Astrocyte (in vitro differentiated cells and primary cell): ENCODE measurements around the gene SMARCA4. TPM values are rescaled to one million over a fixed set of nuclear protein-coding genes. Genes with fewer than 3 reads are reported as not detected.

Experiments used
- DNase-seq: peaks from one replicate; pipeline ENCODE4 v3.0.0-alpha.2; 2010; ENCODE audit warnings: low read depth
- FAIRE-seq: peaks from 2 replicates; lab custom pipeline; 2011; peaks lifted over from hg19 to GRCh38; lab: Jason Lieb, UNC
- H2AFZ ChIP-seq: 2 replicates; pipeline ENCODE4 v1.6.0; 2012; ENCODE audit warnings: low read depth, low read length, inconsistent platforms
- H3K27ac ChIP-seq: 2 replicates; pipeline ENCODE4 v1.5.1; 2011; ENCODE audit warnings: low read depth, low read length, inconsistent platforms
- H3K27me3 ChIP-seq: 2 replicates; pipeline ENCODE4 v1.6.0; 2011; ENCODE audit warnings: low read length, inconsistent platforms; ENCODE audit not compliant: insufficient read depth
- H3K36me3 ChIP-seq: 2 replicates; pipeline ENCODE4 v1.5.1; 2011; ENCODE audit warnings: low read length, inconsistent platforms; ENCODE audit not compliant: insufficient read depth
- H3K4me1 ChIP-seq: 2 replicates; pipeline ENCODE4 v1.5.1; 2011; ENCODE audit warnings: low read length, inconsistent platforms; ENCODE audit not compliant: insufficient read depth
- H3K4me2 ChIP-seq: 2 replicates; pipeline ENCODE4 v1.6.0; 2012; ENCODE audit warnings: low read length, inconsistent platforms
- H3K4me3 ChIP-seq: 2 replicates; pipeline ENCODE4 v1.5.1; 2011; ENCODE audit warnings: low read depth, mild to moderate bottlenecking, low read length, inconsistent platforms; ENCODE audit not compliant: insufficient read depth
- H3K79me2 ChIP-seq: 2 replicates; pipeline ENCODE4 v1.6.0; 2012; ENCODE audit warnings: mild to moderate bottlenecking, low read length, inconsistent platforms; ENCODE audit not compliant: insufficient read depth
- H3K9ac ChIP-seq: 2 replicates; pipeline ENCODE4 v1.6.0; 2012; ENCODE audit warnings: mild to moderate bottlenecking, low read length, inconsistent platforms
- H3K9me3 ChIP-seq: 2 replicates; pipeline ENCODE4 v1.5.1; 2012; ENCODE audit warnings: low read depth, mild to moderate bottlenecking, low read length, inconsistent platforms; ENCODE audit not compliant: insufficient read depth
- H4K20me1 ChIP-seq: 2 replicates; pipeline ENCODE4 v1.6.0; 2012; ENCODE audit warnings: low read length, inconsistent platforms; ENCODE audit not compliant: insufficient read depth
- H3K27ac Mint-ChIP-seq: one replicate; pipeline ENCODE4 v1.8.0; 2021; ENCODE audit warnings: mild to moderate bottlenecking, mixed read lengths; ENCODE audit not compliant: unreplicated experiment
- H3K27me3 Mint-ChIP-seq: one replicate; pipeline ENCODE4 v1.8.0; 2021; ENCODE audit warnings: low read depth, mixed read lengths; ENCODE audit not compliant: unreplicated experiment
- H3K36me3 Mint-ChIP-seq: one replicate; pipeline ENCODE4 v1.8.0; 2021; ENCODE audit warnings: low read depth, mixed read lengths; ENCODE audit not compliant: unreplicated experiment
- H3K4me1 Mint-ChIP-seq: one replicate; pipeline ENCODE4 v1.8.0; 2021; ENCODE audit warnings: low read depth, mixed read lengths; ENCODE audit not compliant: unreplicated experiment
- H3K4me3 Mint-ChIP-seq: one replicate; pipeline ENCODE4 v1.8.0; 2021; ENCODE audit warnings: mild to moderate bottlenecking, moderate library complexity, mixed read lengths; ENCODE audit not compliant: unreplicated experiment
- H3K9me3 Mint-ChIP-seq: one replicate; pipeline ENCODE4 v1.8.0; 2021; ENCODE audit warnings: mild to moderate bottlenecking, mixed read lengths; ENCODE audit not compliant: unreplicated experiment
- EZH2 ChIP-seq: IDR thresholded peaks from 2 replicates; pipeline ENCODE4 v1.6.1; 2012; ENCODE audit warnings: mild to moderate bottlenecking, low read length, inconsistent platforms; ENCODE audit not compliant: insufficient read depth
- total RNA-seq: library from RNA; stranded (reverse); gene quantifications from 2 replicates; pipeline ENCODE4 v1.2.1, GENCODE V29; 2021
- TF ChIP-seq, protein P1 (sequence below): IDR thresholded peaks from 2 replicates; pipeline ENCODE4 v1.5.1; 2011; ENCODE audit warnings: low read depth, mild to moderate bottlenecking, inconsistent platforms, low read length, moderate library complexity; ENCODE audit not compliant: insufficient read depth

SMARCA4 gene
- total RNA-seq, 1 donor from 2014 or later, result 159 TPM

- Mint-ChIP-seq H3K36me3 (peaks cover 10% of the 10 kb centered on the region), H3K4me1 (no peaks in the 10 kb centered on the region), H3K27ac (no peak overlapping the region), H3K4me3 (no peak overlapping the region), H3K27me3 (no peaks in the 10 kb centered on the region), H3K9me3 (no peaks in the 10 kb centered on the region)
- Histone ChIP-seq H3K4me2 (no peak overlapping the region), H4K20me1 (peaks cover 50% of the 10 kb centered on the region), H3K79me2 (peaks cover 1% of the 10 kb centered on the region), H2AFZ (no peak overlapping the region), H3K36me3 (peaks cover 48% of the 10 kb centered on the region), H3K9me3 (no peaks in the 10 kb centered on the region), H3K9ac (no peak overlapping the region), H3K4me3 (no peak overlapping the region), H3K4me1 (no peaks in the 10 kb centered on the region), H3K27me3 (no peaks in the 10 kb centered on the region), H3K27ac (no peak overlapping the region)
- DNase-seq (no peak), FAIRE-seq (no peak)
- TF ChIP-seq EZH2, result no peak
- TF ChIP-seq, protein P1, sequence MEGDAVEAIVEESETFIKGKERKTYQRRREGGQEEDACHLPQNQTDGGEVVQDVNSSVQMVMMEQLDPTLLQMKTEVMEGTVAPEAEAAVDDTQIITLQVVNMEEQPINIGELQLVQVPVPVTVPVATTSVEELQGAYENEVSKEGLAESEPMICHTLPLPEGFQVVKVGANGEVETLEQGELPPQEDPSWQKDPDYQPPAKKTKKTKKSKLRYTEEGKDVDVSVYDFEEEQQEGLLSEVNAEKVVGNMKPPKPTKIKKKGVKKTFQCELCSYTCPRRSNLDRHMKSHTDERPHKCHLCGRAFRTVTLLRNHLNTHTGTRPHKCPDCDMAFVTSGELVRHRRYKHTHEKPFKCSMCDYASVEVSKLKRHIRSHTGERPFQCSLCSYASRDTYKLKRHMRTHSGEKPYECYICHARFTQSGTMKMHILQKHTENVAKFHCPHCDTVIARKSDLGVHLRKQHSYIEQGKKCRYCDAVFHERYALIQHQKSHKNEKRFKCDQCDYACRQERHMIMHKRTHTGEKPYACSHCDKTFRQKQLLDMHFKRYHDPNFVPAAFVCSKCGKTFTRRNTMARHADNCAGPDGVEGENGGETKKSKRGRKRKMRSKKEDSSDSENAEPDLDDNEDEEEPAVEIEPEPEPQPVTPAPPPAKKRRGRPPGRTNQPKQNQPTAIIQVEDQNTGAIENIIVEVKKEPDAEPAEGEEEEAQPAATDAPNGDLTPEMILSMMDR, result no peak
Observed at GRCh38 chr19:11031421-11032070, 70.7 kb downstream of the SMARCA4 start.

DNA sequence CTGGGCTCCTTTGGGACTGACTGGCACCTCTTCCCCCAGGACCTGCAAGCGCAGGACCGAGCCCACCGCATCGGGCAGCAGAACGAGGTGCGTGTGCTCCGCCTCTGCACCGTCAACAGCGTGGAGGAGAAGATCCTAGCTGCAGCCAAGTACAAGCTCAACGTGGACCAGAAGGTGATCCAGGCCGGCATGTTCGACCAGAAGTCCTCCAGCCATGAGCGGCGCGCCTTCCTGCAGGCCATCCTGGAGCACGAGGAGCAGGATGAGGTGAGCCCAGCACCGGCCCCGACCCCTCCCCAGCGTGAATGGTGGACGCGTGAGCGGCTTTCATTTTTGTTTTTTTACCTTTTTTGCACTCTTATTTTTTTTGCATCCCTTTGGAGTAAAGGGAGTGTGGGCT is 72.4 kb downstream of the SMARCA4 start:
- Histone ChIP-seq H3K27ac (no peak overlapping the region), H3K4me3 (no peak overlapping the region), H4K20me1 (peaks cover 50% of the 10 kb centered on the region), H3K79me2 (peaks cover 18% of the 10 kb centered on the region), H3K9me3 (no peaks in the 10 kb centered on the region), H2AFZ (no peak overlapping the region), H3K36me3 (peaks cover 59% of the 10 kb centered on the region), H3K4me1 (no peaks in the 10 kb centered on the region), H3K4me2 (no peak overlapping the region), H3K27me3 (no peaks in the 10 kb centered on the region), H3K9ac (no peak overlapping the region)
- H3K4me3 Mint-ChIP-seq, result no peak overlapping the region
- H3K27me3 Mint-ChIP-seq, result no peaks in the 10 kb centered on the region
- no peaks in the 10 kb centered on the region for H3K4me1 Mint-ChIP-seq
- H3K27ac Mint-ChIP-seq, result no peak overlapping the region
- DNase-seq (no peak), FAIRE-seq (no peak)
- TF ChIP-seq, protein P1, result no peak
- TF ChIP-seq EZH2, result no peak
- H3K36me3 Mint-ChIP-seq, result peaks cover 7% of the 10 kb centered on the region
- H3K9me3 Mint-ChIP-seq, result no peaks in the 10 kb centered on the region

DNA sequence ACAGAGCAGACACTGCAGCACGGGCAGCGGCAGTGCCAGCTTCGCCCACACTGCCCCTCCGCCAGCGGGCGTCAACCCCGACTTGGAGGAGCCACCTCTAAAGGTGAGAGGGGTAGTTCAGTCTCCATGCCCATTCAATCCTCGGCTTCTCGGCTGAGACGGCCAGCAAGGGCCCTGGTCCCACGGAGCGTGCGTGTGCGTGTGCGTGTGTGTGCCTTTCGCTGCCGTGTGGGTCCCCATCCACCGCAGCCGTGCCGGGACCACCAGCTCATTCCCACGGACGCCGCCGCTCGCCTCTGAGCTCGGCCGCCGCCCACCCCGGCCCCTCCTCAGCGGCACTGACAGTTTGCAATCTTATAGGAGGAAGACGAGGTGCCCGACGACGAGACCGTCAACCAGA is 72.9 kb downstream of the SMARCA4 start:
- Histone ChIP-seq H3K79me2 (peaks cover 22% of the 10 kb centered on the region), H2AFZ (no peak overlapping the region), H3K27ac (no peak overlapping the region), H3K36me3 (peaks cover 58% of the 10 kb centered on the region), H3K9ac (no peak overlapping the region), H3K4me1 (no peaks in the 10 kb centered on the region), H3K9me3 (no peaks in the 10 kb centered on the region), H3K27me3 (no peaks in the 10 kb centered on the region), H3K4me2 (no peak overlapping the region), H3K4me3 (no peak overlapping the region), H4K20me1 (peaks cover 51% of the 10 kb centered on the region)
- peaks cover 10% of the 10 kb centered on the region for H3K36me3 Mint-ChIP-seq
- no peaks in the 10 kb centered on the region for H3K4me1 Mint-ChIP-seq
- FAIRE-seq, result no peak
- no peaks in the 10 kb centered on the region for H3K9me3 Mint-ChIP-seq
- H3K27ac Mint-ChIP-seq, result no peak overlapping the region
- TF ChIP-seq EZH2, result no peak
- TF ChIP-seq, protein P1, result no peak
- no peak overlapping the region for H3K4me3 Mint-ChIP-seq
- no peaks in the 10 kb centered on the region for H3K27me3 Mint-ChIP-seq
- DNase-seq, result no peak
